Measurements from ENCODE around the gene NSMCE1. TPM values are rescaled to one million over a fixed set of nuclear protein-coding genes. Genes with fewer than 3 reads are reported as not detected.

Gene NSMCE1
- total and polyA plus RNA-seq, 4 donors, result 16.5 to 39.0 (median 21.7) TPM

- Histone ChIP-seq H3K27ac (ENCODE audit: low read depth in 1 of 2, low read length in 2 of 2) (peak overlapping the region; percentile 93 to 96), H3K9ac (ENCODE audit: low read depth in 1 of 2, low read length in 2 of 2) (no peak overlapping the region), H3K27me3 (ENCODE audit: control insufficient read depth in 4 of 4, insufficient read depth in 4 of 4, low read length in 3 of 4) (no peaks in the 10 kb centered on the region), H3K9me3 (ENCODE audit: control insufficient read depth in 4 of 4, low read length in 3 of 4) (no peaks in the 10 kb centered on the region), H3K36me3 (ENCODE audit: control insufficient read depth in 4 of 4, insufficient read depth in 3 of 4, low read depth in 1 of 4, low read length in 3 of 4) (no peaks in the 10 kb centered on the region), H3K4me3 (ENCODE audit: low read depth in 1 of 3, low read length in 3 of 3) (no peak overlapping the region), H3K4me1 (ENCODE audit: control insufficient read depth in 4 of 4, insufficient read depth in 4 of 4, low read length in 3 of 4) (peaks cover 0 to 18% (median 9%) of the 10 kb centered on the region in 4 donors)
- no peak for DNase-seq (ENCODE audit: low spot score)
- TF ChIP-seq ZBTB33 (IDR thresholded peaks at IDR 0.05) (no peak), NR2F2 (IDR thresholded peaks at IDR 0.05) (no peak), HNF4G (IDR thresholded peaks at IDR 0.05) (no peak), REST (IDR thresholded peaks at IDR 0.05) (no peak), CTCF (IDR thresholded peaks at IDR 0.05; ENCODE audit: low read depth, low read length, missing input control) (no peak), SP1 (IDR thresholded peaks at IDR 0.05) (no peak), EGR1 (IDR thresholded peaks at IDR 0.05; ENCODE audit: low read depth in 2 of 2) (no peak), GABPA (IDR thresholded peaks at IDR 0.05 in 1 of 2, conservative IDR thresholded peaks at IDR 0.05 in 1 of 2) (no peak), MAX (IDR thresholded peaks at IDR 0.05) (no peak), RAD21 (IDR thresholded peaks at IDR 0.05) (no peak), FOXA1 (IDR thresholded peaks at IDR 0.05) (no peak), RXRA (IDR thresholded peaks at IDR 0.05) (no peak)
- 88% methylated on average over 2 of the region's 2 CpGs for WGBS
Observed at GRCh38 chr16:27188633-27189032, 79.9 kb downstream of the NSMCE1 start.

GRCh38 chr16:27185776-27186130 lies 82.8 kb downstream of the NSMCE1 start:
- no peak overlapping the region for H3K9ac ChIP-seq (ENCODE audit: low read depth in 1 of 2, low read length in 2 of 2)
- no peak overlapping the region for H3K27ac ChIP-seq (ENCODE audit: low read depth in 1 of 2, low read length in 2 of 2)
- peaks cover 0 to 2% (median 0%) of the 10 kb centered on the region in 4 donors for H3K9me3 ChIP-seq (ENCODE audit: control insufficient read depth in 4 of 4, low read length in 3 of 4)
- 97% methylated on average over 1 of the region's 1 CpG for WGBS
- no peaks in the 10 kb centered on the region for H3K36me3 ChIP-seq (ENCODE audit: control insufficient read depth in 4 of 4, insufficient read depth in 3 of 4, low read depth in 1 of 4, low read length in 3 of 4)
- H3K27me3 ChIP-seq (ENCODE audit: control insufficient read depth in 4 of 4, insufficient read depth in 4 of 4, low read length in 3 of 4), result no peaks in the 10 kb centered on the region
- peaks cover 0 to 18% (median 9%) of the 10 kb centered on the region in 4 donors for H3K4me1 ChIP-seq (ENCODE audit: control insufficient read depth in 4 of 4, insufficient read depth in 4 of 4, low read length in 3 of 4)
- H3K4me3 ChIP-seq (ENCODE audit: low read depth in 1 of 3, low read length in 3 of 3), result no peak overlapping the region
- DNase-seq (ENCODE audit: low spot score), result no peak
- no peak for TF ChIP-seq YY1 (IDR thresholded peaks at IDR 0.05)
- TF ChIP-seq REST (IDR thresholded peaks at IDR 0.05), result no peak
- TF ChIP-seq RXRA (IDR thresholded peaks at IDR 0.05), result no peak
- TF ChIP-seq SP1 (IDR thresholded peaks at IDR 0.05), result no peak
- TF ChIP-seq NR2F2 (IDR thresholded peaks at IDR 0.05), result no peak
- TF ChIP-seq MAX (IDR thresholded peaks at IDR 0.05), result no peak
- TF ChIP-seq FOXA2 (IDR thresholded peaks at IDR 0.05), result no peak
- TF ChIP-seq CTCF (IDR thresholded peaks at IDR 0.05; ENCODE audit: low read depth, low read length, missing input control), result no peak
- no peak for TF ChIP-seq JUND (IDR thresholded peaks at IDR 0.05)
- TF ChIP-seq TAF1 (conservative IDR thresholded peaks at IDR 0.05), result no peak
- no peak for TF ChIP-seq FOXA1 (IDR thresholded peaks at IDR 0.05)
- TF ChIP-seq HNF4G (IDR thresholded peaks at IDR 0.05), result no peak
